ENCODE measurements around the gene DHRS13.

GRCh38 chr17:28853295-28853694 lies 49.6 kb downstream of the DHRS13 start:
- TF ChIP-seq CTCF (IDR thresholded peaks at IDR 0.05) (no peak), EZH2 (IDR thresholded peaks at IDR 0.05; ENCODE audit: borderline replicate concordance, insufficient read depth, low read depth, low read length, poor library complexity, severe bottlenecking) (no peak)
